Measurements from ENCODE around the gene ERC2.
"Not testable (repeated sequence)": the region's sequence is repeated elsewhere in the genome, so short reads cannot be mapped to it uniquely, and the experiment has no call there.

The ERC2 gene
- total RNA-seq = 0 to 6.3 (median 0) reads per million in 17 experiments

GRCh38 chr3:56468184-56469106 is at the start of gene ERC2:
ERC2 (minus strand) TSS chr3:56468467.
- DNase-seq = peak in 2 of 4 experiments; percentile 10 to 21

- DNase-seq = no peak
These were observed 34.5 kb upstream of the ERC2 start for GRCh38 chr3:56502738-56503137.

GRCh38 chr3:56496376-56496775 is 28.1 kb upstream of the ERC2 start:
- not testable (repeated sequence) for DNase-seq

- DNase-seq = peak; percentile 81 to 92 (median 85)
These were observed 26.5 kb upstream of the ERC2 start for GRCh38 chr3:56494679-56495322.

- DNase-seq = no peak
These were observed 23.3 kb upstream of the ERC2 start for GRCh38 chr3:56491566-56491965.

- no peak for DNase-seq
These were observed 20.7 kb upstream of the ERC2 start for GRCh38 chr3:56488812-56489600.

- no peak for DNase-seq
These were observed 16.3 kb upstream of the ERC2 start for GRCh38 chr3:56484525-56485032.

GRCh38 chr3:56484122-56484521 is 15.9 kb upstream of the ERC2 start:
- no peak for DNase-seq

- DNase-seq = no peak
These were observed 9.4 kb upstream of the ERC2 start for GRCh38 chr3:56477646-56478045.

GRCh38 chr3:56476771-56477170 is 8.5 kb upstream of the ERC2 start:
- no peak for DNase-seq

- DNase-seq = no peak
These were observed 3.5 kb upstream of the ERC2 start for GRCh38 chr3:56471771-56472170.

- no peak for DNase-seq
These were observed 874 bp upstream of the ERC2 start for GRCh38 chr3:56469141-56469540.

- DNase-seq = no peak
These were observed 475 bp downstream of the ERC2 start for GRCh38 chr3:56467801-56468183.

- peak in 1 of 4 experiments; percentile 9 for DNase-seq
These were observed 1.2 kb downstream of the ERC2 start for GRCh38 chr3:56467108-56467507.

GRCh38 chr3:56459719-56460118 is 8.5 kb downstream of the ERC2 start:
- DNase-seq = no peak

GRCh38 chr3:56459104-56459496 is 9.2 kb downstream of the ERC2 start:
- DNase-seq = no peak

GRCh38 chr3:56458496-56459103 is 9.7 kb downstream of the ERC2 start:
- no peak for DNase-seq

- no peak for DNase-seq
These were observed 12.2 kb downstream of the ERC2 start for GRCh38 chr3:56456117-56456516.

- DNase-seq = no peak
These were observed 15.3 kb downstream of the ERC2 start for GRCh38 chr3:56453011-56453410.

- no peak for DNase-seq
These were observed 16.2 kb downstream of the ERC2 start for GRCh38 chr3:56452085-56452484.

GRCh38 chr3:56443372-56443771 is 24.9 kb downstream of the ERC2 start:
- no peak for DNase-seq

- DNase-seq = no peak
These were observed 39.6 kb downstream of the ERC2 start for GRCh38 chr3:56428667-56429066.

Data from suppressor macrophage (primary cell).